HG03442 (cell line): ENCODE data around the gene ZBTB16.

Experiments
- ATAC-seq: cut with Tn5 transposase; IDR thresholded peaks from one replicate; pipeline ENCODE4 v1.9.1; 2021; ENCODE audit warnings: mild to moderate bottlenecking, moderate library complexity; ENCODE audit not compliant: unreplicated experiment

ZBTB16 gene

GRCh38 chr11:114082767-114083181 lies 23.3 kb downstream of the ZBTB16 start:
- no peak for ATAC-seq

- ATAC-seq: no peak
Measured at GRCh38 chr11:114083391-114084252, 24.1 kb downstream of the ZBTB16 start.

GRCh38 chr11:114084414-114084813 lies 24.9 kb downstream of the ZBTB16 start:
- ATAC-seq: no peak

DNA sequence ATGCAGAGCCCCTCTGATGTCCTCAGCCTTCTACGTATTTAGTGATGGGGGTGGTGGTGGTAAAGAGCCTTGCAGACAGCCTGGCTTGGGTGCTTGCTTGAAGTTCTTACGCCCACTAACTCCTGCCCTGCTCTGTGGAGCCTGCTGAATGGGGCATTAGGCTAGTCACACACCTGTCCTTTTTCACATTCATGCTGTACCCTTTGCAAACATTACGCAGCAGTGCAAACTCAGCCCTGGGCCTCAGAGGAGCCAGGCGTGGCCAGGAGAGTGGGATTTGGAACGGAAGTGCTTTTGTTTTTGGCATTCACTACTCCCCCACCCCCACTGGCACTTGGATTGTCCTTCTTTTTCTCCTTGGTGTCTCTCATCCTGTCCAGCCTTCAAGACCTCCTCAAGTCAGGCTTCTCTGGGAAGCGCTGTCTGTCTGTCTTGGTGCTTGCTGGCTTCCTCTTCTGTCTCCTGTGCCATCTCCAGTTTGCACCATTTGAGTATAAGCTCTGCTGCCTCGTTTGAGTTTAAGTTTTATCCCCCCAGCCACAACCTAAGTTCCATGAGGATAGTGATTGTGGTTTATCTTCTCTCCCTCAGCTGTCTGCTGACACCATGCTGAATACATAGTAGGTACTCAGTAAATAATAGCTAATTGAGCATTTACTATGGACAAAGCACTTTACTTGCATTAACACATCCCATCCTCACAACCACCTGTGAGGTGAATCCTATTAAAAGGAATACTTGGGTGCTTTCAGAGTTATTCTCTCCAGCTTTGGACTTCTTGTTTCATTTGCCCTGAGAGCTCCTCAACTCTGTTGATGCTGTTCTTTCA lies 26.7 kb downstream of the ZBTB16 start:
- ATAC-seq: no peak

- no peak for ATAC-seq
Measured at GRCh38 chr11:114087025-114087424, 27.5 kb downstream of the ZBTB16 start.

- no peak for ATAC-seq
Measured at GRCh38 chr11:114088216-114088615, 28.7 kb downstream of the ZBTB16 start.

GRCh38 chr11:114088836-114089235 lies 29.3 kb downstream of the ZBTB16 start:
- no peak for ATAC-seq

DNA sequence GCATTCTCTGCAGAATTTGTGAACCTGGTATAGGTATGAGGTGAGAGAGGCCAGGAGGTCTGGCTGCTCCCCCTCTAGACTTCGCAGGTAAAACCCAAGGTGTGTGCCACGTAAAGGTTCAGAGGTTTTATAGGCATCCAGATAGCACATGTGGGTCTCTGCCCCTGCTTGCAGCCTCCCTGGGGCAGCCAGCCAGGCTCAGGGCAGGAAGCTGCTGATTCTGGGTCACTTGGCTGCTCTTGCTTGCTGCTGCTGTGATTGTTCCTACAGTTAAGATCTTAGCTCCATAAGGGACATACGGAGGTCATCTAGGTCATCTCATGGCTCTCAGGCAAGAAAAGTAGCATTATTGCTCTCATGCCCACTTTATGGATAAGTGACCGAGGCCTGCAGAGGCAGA lies 30.2 kb downstream of the ZBTB16 start:
- no peak for ATAC-seq

GRCh38 chr11:114090225-114090910 lies 30.9 kb downstream of the ZBTB16 start:
- no peak for ATAC-seq

DNA sequence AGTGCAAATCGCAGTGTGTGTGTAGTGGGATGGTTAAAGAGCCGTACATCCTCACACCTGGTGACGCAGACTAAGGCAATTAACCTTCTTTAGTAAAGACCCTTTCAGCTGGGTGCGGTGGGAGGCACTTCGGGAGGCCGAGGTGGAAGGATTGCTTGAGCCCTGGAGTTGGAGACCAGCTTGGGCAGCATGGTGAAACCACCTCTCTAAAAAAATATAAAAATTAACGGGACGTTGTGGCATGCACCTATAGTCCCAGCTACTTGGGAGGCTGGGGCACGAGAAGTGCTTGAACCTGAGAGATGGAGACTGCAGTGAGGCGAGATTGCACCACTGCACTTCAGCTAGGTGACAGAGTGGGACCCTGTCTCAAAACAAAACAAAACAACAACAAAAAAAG lies 31.5 kb downstream of the ZBTB16 start:
- no peak for ATAC-seq

- ATAC-seq: no peak
Measured at GRCh38 chr11:114091516-114092397, 32.2 kb downstream of the ZBTB16 start.

DNA sequence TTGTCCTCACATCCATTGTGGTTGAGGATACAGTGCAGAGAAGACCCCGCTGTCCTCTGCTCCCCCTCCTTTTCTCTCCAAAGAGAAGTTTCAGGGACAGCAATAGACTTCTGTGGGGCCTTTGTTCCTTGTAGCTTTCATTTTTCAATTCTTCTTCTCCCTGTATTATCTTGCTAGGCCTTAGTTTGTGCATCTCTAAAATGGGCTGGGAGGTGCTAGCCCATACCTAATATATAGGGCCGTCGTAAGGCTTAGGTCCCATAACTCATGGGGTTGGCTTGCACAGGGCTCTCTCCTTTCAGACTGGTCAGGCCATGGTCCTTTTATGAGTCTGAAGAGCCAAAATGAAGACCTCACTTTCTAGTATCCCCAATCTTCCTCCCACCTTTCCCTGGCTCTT lies 33.0 kb downstream of the ZBTB16 start:
- ATAC-seq: no peak

DNA sequence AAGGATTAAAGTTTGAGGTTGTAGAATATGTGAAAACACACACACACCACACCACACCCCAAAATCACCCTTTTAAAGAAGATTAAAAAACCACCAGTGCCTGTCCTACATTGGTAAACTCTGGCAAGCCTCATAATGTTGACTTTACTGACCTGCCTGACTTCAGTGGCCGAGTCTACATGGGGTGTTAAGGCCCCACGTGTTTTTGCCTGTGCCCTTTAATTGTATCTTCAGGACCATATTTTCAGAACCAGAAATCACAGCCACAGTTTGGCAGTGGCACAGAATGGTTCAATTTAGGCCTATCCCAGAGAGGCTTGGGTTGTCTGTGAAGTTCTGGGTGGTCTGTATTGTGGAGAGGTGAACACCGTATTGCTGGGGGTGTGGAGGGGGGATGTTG lies 33.4 kb downstream of the ZBTB16 start:
- no peak for ATAC-seq

DNA sequence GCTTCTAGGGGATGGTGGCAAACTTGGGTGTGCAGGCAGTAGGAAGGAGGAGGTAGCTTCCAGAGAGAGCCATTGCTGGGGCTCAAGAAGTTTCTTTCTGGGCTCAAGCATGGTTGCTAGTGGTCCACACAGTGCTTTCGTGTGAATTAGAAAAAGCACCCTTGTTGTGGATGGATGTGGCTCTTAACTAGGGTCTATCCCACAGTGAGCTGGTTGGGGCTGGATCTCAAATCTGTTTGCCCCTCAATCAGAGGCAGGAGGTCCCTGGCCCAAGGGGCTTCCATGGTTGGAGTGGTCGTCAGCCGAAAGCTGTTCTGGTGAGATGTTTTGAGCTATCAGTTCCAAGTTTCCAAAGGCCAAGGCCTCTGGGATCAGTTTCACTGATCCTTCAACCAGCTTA lies 35.0 kb downstream of the ZBTB16 start:
- ATAC-seq: no peak

- ATAC-seq: no peak
Measured at GRCh38 chr11:114095899-114096298, 36.4 kb downstream of the ZBTB16 start.

GRCh38 chr11:114097832-114098231 lies 38.3 kb downstream of the ZBTB16 start:
- no peak for ATAC-seq

- no peak for ATAC-seq
Measured at GRCh38 chr11:114098927-114099326, 39.4 kb downstream of the ZBTB16 start.

DNA sequence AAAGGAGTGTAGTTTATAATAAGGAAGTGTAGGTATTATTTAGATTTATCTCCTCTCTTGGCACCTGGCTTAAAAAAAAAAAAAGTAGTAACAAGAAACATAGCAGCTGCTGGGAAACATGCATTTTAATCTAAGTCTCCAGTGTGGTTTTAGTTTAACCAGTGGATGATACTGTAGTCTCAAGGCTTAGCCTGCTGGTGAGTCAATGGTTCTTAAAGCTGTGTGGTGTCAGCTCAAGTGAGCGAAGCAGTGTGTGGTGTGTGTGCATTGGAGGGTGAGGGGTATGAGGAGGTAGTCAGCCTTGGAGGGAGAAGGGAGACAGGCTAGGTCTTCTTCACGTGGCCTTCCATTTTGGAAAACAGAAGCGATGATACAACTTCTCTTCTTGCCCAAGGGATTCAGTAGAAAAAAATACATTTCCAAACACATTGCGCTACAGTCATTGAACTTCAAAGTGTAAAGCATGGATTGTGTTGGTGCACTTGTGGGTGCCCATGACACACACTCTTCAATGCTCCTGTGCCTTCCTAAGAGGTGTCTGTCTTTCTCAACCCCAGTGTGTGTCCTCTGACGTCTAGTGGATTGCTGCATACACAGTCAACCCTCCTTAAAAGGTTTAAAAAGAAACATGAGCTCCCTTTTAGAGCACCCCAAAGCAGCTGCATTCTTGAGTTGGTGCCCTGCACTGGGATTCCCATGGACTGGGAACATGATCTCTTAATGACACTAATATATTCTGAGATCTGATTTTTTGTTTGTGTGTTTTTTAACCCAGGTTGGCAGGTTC lies 40.1 kb downstream of the ZBTB16 start:
- ATAC-seq: no peak

DNA sequence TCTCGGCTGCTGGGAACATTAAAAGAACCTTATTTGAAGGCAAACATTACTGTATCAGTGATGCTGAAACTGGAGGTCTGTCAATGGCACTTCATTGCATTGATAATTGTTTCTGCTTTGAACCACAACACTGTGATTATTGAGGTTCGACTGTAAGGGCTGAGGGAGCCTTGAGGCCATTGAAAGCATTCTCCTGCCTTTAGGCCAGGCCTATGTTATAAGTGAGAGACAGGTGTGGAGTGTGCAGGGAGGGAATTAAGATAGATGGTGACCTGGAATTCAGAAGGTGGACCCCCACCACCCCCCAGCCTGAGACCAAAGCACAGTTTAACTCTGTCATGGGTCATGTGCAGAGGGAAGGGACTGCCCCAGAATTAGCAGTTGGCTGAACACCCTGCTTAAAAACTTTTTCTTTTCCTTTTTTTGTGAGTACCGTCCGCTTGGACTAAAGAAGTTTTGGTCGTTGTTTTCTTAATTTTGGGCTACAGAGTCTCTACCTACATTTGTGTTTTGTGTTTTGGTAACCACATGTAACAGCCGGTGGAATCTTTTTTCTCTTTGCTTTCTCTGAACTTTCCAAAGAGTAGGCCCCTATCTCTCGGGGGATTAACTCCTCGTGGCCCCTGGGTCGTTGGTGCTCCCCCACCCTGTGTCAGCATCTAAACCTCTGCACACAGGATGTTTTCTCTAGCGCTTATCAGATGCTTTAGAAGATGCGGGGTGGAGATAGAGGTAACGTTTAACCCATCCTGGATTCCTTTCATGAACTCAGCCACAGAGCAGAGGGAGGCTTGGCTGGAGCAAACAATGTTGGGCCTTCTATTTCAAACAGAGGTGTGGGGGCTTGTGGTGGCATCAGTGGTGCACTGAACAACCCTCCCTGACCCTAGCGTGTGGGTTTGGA lies 43.7 kb downstream of the ZBTB16 start:
- ATAC-seq: no peak
